ENCODE data around the gene ABLIM2.

The ABLIM2 gene

GRCh38 chr4:7998447-7998846, 160.2 kb downstream of the ABLIM2 start:
- no peak for DNase-seq

GRCh38 chr4:7995866-7996265, 162.7 kb downstream of the ABLIM2 start:
- DNase-seq: no peak

- no peak for DNase-seq
Measured at GRCh38 chr4:7995135-7995534, 163.5 kb downstream of the ABLIM2 start.

GRCh38 chr4:7993671-7994070, 164.9 kb downstream of the ABLIM2 start:
- DNase-seq: no peak

GRCh38 chr4:7992846-7993245, 165.8 kb downstream of the ABLIM2 start:
- no peak for DNase-seq

GRCh38 chr4:7990807-7991459, 167.7 kb downstream of the ABLIM2 start:
- no peak for DNase-seq

GRCh38 chr4:7989654-7990053, 169.0 kb downstream of the ABLIM2 start:
- DNase-seq: no peak

- no peak for DNase-seq
Measured at GRCh38 chr4:7988437-7988836, 170.2 kb downstream of the ABLIM2 start.

GRCh38 chr4:7987148-7987989, 171.2 kb downstream of the ABLIM2 start:
- DNase-seq: peak; percentile 70 to 81

GRCh38 chr4:7985891-7986441, 172.6 kb downstream of the ABLIM2 start:
- DNase-seq: no peak

GRCh38 chr4:7985072-7985471, 173.5 kb downstream of the ABLIM2 start:
- DNase-seq: no peak

GRCh38 chr4:7984286-7984925, 174.2 kb downstream of the ABLIM2 start:
- no peak for DNase-seq

GRCh38 chr4:7983296-7983695, 175.3 kb downstream of the ABLIM2 start:
- no peak for DNase-seq

- DNase-seq: no peak
Measured at GRCh38 chr4:7981738-7982394, 176.7 kb downstream of the ABLIM2 start.

GRCh38 chr4:7980036-7980435, 178.6 kb downstream of the ABLIM2 start:
- DNase-seq: no peak

- no peak for DNase-seq
Measured at GRCh38 chr4:7979652-7979968, 179.0 kb downstream of the ABLIM2 start.

- DNase-seq: no peak
Measured at GRCh38 chr4:7978907-7979651, 179.5 kb downstream of the ABLIM2 start.

- no peak for DNase-seq
Measured at GRCh38 chr4:7978489-7978888, 180.1 kb downstream of the ABLIM2 start.

- no peak for DNase-seq
Measured at GRCh38 chr4:7976634-7977033, 182.0 kb downstream of the ABLIM2 start.

- no peak for DNase-seq
Measured at GRCh38 chr4:7976025-7976424, 182.6 kb downstream of the ABLIM2 start.

GRCh38 chr4:7974425-7974824, 184.2 kb downstream of the ABLIM2 start:
- DNase-seq: no peak

- no peak for DNase-seq
Measured at GRCh38 chr4:7973545-7973981, 185.1 kb downstream of the ABLIM2 start.
